ENCODE data around the gene ACAD9. TPM values are rescaled to one million over a fixed set of nuclear protein-coding genes. Genes with fewer than 3 reads are reported as not detected.
A peak's percentile ranks its signal among the peaks of the same experiment; 100 is the strongest.

Gene ACAD9
- total and polyA plus RNA-seq, 8 donors, result 17.1 to 160 (median 23.4) TPM

DNA sequence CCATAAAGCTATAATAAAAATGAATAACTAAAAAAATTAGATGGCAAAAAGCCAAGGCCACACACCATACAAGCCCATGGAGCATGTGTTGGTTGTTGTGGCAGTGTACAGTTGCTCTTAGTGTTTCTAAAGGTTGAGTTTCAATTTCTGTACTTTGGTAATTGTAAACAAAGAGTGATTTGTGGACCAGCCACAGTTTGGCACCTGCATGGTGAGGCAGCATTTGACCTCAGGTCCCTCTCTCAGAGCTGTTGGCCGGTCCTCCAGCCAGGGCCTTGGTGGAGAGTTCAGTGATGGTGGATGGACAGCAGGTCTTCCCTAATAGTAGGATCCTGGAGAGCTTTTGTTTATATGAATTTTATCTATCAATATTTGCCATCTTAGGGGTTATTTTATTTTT, 5.6 kb downstream of the ACAD9 start:
- intact Hi-C loops (cut with DNase I; ENCODE audit: low total_unique reads), result no loop called here
- peaks cover 7 to 68% (median 58%) of the 10 kb centered on the region in 4 donors for H3K36me3 ChIP-seq
- no peak for TF ChIP-seq POLR2A (IDR thresholded peaks at IDR 0.05)
- TF ChIP-seq EP300 (IDR thresholded peaks at IDR 0.05), result no peak
- TF ChIP-seq POLR2AphosphoS5 (IDR thresholded peaks at IDR 0.05), result no peak
- TF ChIP-seq, protein P1, sequence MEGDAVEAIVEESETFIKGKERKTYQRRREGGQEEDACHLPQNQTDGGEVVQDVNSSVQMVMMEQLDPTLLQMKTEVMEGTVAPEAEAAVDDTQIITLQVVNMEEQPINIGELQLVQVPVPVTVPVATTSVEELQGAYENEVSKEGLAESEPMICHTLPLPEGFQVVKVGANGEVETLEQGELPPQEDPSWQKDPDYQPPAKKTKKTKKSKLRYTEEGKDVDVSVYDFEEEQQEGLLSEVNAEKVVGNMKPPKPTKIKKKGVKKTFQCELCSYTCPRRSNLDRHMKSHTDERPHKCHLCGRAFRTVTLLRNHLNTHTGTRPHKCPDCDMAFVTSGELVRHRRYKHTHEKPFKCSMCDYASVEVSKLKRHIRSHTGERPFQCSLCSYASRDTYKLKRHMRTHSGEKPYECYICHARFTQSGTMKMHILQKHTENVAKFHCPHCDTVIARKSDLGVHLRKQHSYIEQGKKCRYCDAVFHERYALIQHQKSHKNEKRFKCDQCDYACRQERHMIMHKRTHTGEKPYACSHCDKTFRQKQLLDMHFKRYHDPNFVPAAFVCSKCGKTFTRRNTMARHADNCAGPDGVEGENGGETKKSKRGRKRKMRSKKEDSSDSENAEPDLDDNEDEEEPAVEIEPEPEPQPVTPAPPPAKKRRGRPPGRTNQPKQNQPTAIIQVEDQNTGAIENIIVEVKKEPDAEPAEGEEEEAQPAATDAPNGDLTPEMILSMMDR (IDR thresholded peaks at IDR 0.05), result no peak
- no peaks in the 10 kb centered on the region for H3K9me3 ChIP-seq
- no peak overlapping the region for H3K27ac ChIP-seq
- no peak overlapping the region for H3K4me3 ChIP-seq
- no peak for DNase-seq
- no peaks in the 10 kb centered on the region for H3K27me3 ChIP-seq
- H3K4me1 ChIP-seq, result peaks cover 21 to 46% (median 32%) of the 10 kb centered on the region in 4 donors
- 100% methylated on average over 1 of the region's 1 CpG for WGBS, 5 donors

DNA sequence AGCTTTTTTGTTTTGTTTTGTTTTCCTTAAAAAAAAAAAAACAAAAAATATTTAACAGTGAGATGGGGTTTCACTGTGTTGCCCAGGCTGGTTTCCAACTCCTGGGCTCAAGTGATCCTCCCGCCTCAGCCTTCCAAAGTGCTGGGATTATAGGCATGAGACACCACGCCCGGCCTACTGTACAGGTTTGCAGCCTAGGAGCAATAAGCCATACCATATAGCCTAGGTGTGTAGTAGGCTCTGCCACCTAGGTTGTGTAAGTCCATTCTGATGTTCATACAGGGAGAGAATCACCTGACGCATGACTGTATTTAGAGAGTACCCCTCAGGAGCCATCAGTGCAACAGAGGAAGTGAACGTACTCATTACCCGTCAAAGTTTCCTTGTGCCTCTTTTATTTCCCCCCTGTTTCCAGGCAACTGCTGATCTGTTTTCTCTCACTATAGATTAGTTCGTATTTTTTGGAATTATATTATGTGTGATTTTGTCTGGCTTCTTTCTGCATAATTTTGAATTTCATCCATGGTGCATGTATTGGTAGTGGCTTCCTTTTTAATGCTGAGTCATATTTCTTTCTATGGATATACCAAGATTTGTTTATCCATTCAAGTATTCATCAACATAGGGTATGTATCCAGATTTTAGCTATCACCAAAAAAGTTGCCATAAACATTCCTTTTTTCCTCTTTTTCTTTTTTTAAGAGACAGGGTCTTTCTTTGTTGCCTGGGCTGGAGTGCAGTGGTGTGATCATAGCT, 9.9 kb downstream of the ACAD9 start:
- Histone ChIP-seq H3K36me3 (peaks cover 12 to 71% (median 63%) of the 10 kb centered on the region in 4 donors), H3K4me3 (no peak overlapping the region), H3K27me3 (no peaks in the 10 kb centered on the region), H3K4me1 (peaks cover 0 to 8% (median 0%) of the 10 kb centered on the region in 4 donors), H3K27ac (no peak overlapping the region), H3K9me3 (no peaks in the 10 kb centered on the region)
- no peak for DNase-seq
- TF ChIP-seq EP300 (IDR thresholded peaks at IDR 0.05), result no peak
- no peak for TF ChIP-seq POLR2A (IDR thresholded peaks at IDR 0.05)
- TF ChIP-seq, protein P1 (IDR thresholded peaks at IDR 0.05), result no peak
- no peak for TF ChIP-seq POLR2AphosphoS5 (IDR thresholded peaks at IDR 0.05)
- 88 to 98% (median 96%) methylated on average over 7 of the region's 7 CpGs for WGBS, 5 donors
- intact Hi-C loops (cut with DNase I; ENCODE audit: low total_unique reads), result no loop called here

DNA sequence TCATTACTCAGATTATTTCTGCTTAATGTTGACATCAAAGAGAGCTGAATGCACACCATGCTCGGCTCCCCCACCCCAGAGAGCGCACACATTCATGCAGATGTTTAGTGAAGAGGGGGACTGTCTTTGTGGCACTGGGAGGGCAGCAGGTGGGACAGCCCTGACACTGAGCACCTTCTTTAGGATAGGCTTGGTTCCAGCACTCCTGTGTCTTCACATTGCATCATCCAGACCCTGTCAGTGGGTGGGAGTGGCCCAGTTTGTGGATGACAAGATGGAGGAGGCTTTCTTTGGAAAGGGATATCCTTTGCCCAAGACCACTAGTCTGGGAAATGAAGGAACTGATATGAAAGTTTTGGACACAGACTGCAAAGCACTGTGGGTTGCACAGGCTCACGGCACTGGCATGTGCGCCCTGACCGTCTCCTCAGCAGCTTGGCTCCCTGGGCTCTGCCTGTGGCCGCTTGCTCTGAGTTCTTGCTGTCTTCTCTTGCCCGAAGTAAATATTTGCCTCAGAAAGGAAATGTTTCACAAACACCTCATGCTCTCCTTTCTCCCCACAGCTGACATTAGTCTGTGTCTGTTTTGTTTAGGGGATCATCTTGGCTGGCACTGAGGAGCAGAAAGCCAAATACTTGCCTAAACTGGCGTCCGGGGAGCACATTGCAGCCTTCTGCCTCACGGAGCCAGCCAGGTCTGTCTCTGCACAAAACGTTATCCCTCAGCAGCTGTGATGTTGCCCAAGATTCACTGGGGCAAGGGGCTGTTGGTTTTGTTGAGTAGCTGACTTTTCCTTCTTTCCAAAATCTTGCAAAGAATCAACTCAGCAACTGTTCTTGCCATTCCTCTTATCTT, 16.6 kb downstream of the ACAD9 start:
- DNase-seq, result no peak
- H3K27me3 ChIP-seq, result no peaks in the 10 kb centered on the region
- peak overlapping the region in 2 of 5 donors; percentile 41 to 71 for H3K27ac ChIP-seq
- WGBS, 5 donors, result 73 to 88% (median 84%) methylated on average over 11 of the region's 11 CpGs
- peaks cover 0 to 22% (median 0%) of the 10 kb centered on the region in 4 donors for H3K4me1 ChIP-seq
- H3K36me3 ChIP-seq, result peaks cover 56 to 83% (median 80%) of the 10 kb centered on the region in 4 donors
- intact Hi-C loops (cut with DNase I; ENCODE audit: low total_unique reads), result no loop called here
- H3K9me3 ChIP-seq, result no peaks in the 10 kb centered on the region
- no peak overlapping the region for H3K4me3 ChIP-seq
- TF ChIP-seq, protein P1 (IDR thresholded peaks at IDR 0.05), result no peak
- TF ChIP-seq EP300 (IDR thresholded peaks at IDR 0.05) (no peak), POLR2A (IDR thresholded peaks at IDR 0.05) (no peak), POLR2AphosphoS5 (IDR thresholded peaks at IDR 0.05) (no peak)

DNA sequence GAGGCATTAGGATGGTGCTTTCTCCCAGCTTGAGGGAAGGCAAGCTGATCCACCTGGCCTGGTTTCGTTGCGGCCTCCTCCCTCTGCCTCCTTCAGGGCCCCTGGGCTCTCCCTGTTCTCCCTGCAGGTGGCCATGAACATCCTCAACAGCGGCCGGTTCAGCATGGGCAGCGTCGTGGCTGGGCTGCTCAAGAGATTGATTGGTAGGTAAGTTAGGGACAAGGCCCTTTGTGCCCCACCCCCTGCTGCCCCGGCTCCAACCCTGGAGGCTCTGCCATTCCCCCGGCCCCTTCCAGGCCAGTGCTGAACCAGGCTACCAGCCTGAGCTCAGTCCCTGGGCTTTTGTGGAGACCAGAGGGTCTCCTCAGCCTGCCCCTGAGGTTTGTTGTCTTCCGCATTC, 23.0 kb downstream of the ACAD9 start:
- intact Hi-C loops (cut with DNase I; ENCODE audit: low total_unique reads), result no loop called here
- H3K36me3 ChIP-seq, result peaks cover 83 to 100% (median 100%) of the 10 kb centered on the region in 4 donors
- DNase-seq, result no peak
- H3K4me1 ChIP-seq, result no peaks in the 10 kb centered on the region
- WGBS, 5 donors, result 93 to 98% (median 96%) methylated on average over 7 to 9 of the region's 9 CpGs
- TF ChIP-seq, protein P1 (IDR thresholded peaks at IDR 0.05), result no peak
- no peak for TF ChIP-seq EP300 (IDR thresholded peaks at IDR 0.05)
- no peak for TF ChIP-seq POLR2A (IDR thresholded peaks at IDR 0.05)
- TF ChIP-seq POLR2AphosphoS5 (IDR thresholded peaks at IDR 0.05), result no peak
- no peaks in the 10 kb centered on the region for H3K27me3 ChIP-seq
- H3K4me3 ChIP-seq, result no peak overlapping the region
- no peak overlapping the region for H3K27ac ChIP-seq
- H3K9me3 ChIP-seq, result no peaks in the 10 kb centered on the region
